ENCODE data around the gene GALNT2. TPM values are rescaled to one million over a fixed set of nuclear protein-coding genes. Genes with fewer than 3 reads are reported as not detected.

The GALNT2 gene
- total and polyA plus RNA-seq, 9 donors = 38.6 to 142 (median 83.7) TPM

DNA sequence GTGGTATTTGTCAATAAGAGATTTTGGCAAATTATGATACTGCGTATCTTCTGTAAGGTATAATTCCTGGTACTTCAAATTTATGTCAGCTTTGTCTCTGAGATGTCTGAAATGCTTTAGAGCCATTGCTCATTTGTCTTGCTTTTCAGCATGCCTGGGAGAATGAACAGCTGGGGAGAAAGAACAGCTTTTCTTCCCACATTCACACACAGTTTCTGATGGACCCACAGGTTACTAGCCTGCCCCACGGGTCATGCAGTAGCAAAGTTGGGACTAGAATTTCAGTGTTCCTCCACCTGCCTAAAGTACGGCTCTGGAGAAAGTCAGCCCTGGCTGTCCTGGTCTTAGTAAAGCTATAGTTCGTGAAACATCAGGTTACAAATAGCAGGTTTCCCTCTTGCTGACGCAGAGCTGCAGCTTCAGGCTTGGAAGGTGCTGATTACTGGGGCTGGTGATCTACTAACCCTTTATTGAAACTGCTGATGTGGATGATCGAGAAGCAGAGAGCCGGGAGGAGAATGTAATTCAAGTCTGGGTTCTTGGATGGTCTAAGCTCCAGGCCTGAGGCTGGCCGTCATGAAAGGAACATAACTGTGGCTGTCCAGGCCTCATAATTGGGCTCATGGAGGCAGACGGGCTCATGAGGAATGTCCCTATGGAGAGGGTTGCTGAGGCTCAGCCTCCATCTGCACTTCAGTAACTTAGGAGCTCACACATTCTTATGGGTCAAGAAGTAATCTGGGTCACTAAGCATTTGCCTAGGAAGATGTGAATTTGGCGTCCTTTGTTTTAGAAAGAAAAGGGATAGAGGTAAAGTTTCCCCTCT lies 12.4 kb downstream of the GALNT2 start:
- Histone ChIP-seq H3K9me3 (no peaks in the 10 kb centered on the region), H3K36me3 (no peaks in the 10 kb centered on the region), H3K27ac (no peak overlapping the region), H3K4me3 (no peak overlapping the region), H3K4me1 (ENCODE audit: insufficient read depth) (peaks cover 7% of the 10 kb centered on the region), H3K27me3 (no peaks in the 10 kb centered on the region)
- no peak for TF ChIP-seq POLR2A (IDR thresholded peaks at IDR 0.05)
- TF ChIP-seq EP300 (IDR thresholded peaks at IDR 0.05) = no peak
- TF ChIP-seq, protein P1, sequence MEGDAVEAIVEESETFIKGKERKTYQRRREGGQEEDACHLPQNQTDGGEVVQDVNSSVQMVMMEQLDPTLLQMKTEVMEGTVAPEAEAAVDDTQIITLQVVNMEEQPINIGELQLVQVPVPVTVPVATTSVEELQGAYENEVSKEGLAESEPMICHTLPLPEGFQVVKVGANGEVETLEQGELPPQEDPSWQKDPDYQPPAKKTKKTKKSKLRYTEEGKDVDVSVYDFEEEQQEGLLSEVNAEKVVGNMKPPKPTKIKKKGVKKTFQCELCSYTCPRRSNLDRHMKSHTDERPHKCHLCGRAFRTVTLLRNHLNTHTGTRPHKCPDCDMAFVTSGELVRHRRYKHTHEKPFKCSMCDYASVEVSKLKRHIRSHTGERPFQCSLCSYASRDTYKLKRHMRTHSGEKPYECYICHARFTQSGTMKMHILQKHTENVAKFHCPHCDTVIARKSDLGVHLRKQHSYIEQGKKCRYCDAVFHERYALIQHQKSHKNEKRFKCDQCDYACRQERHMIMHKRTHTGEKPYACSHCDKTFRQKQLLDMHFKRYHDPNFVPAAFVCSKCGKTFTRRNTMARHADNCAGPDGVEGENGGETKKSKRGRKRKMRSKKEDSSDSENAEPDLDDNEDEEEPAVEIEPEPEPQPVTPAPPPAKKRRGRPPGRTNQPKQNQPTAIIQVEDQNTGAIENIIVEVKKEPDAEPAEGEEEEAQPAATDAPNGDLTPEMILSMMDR (IDR thresholded peaks at IDR 0.05) = no peak
- intact Hi-C loops (cut with DNase I) = no loop called here
- DNase-seq = no peak
- WGBS, 3 donors = 90 to 93% (median 93%) methylated on average over 10 of the region's 10 CpGs

DNA sequence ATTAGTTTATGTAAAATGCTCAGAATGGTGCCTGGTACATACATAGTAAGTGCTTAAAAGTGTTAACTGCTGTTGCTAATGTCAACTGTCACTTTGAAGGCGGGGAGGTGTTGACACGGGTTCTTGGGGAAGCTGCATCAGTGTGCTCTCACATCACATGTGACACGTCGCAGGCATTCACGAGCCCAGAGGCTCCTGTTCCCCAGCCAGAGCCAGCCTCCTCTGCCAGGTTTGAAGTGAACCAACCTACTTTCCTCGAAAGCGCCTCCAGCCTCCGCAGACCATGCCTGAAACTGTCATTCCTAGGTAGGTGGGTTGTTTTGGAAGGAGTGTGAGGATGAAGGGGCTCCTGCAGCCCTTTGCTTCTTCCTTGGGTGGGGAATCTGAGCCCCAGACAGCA lies 13.8 kb downstream of the GALNT2 start:
- intact Hi-C loops (cut with DNase I) = no loop called here
- no peaks in the 10 kb centered on the region for H3K27me3 ChIP-seq
- peaks cover 14% of the 10 kb centered on the region for H3K4me1 ChIP-seq (ENCODE audit: insufficient read depth)
- WGBS, 3 donors = 92 to 95% (median 92%) methylated on average over 8 of the region's 8 CpGs
- no peak for TF ChIP-seq POLR2A (IDR thresholded peaks at IDR 0.05)
- TF ChIP-seq EP300 (IDR thresholded peaks at IDR 0.05) = no peak
- TF ChIP-seq, protein P1 (IDR thresholded peaks at IDR 0.05) = no peak
- H3K27ac ChIP-seq = no peak overlapping the region
- no peak overlapping the region for H3K4me3 ChIP-seq
- no peaks in the 10 kb centered on the region for H3K9me3 ChIP-seq
- H3K36me3 ChIP-seq = no peaks in the 10 kb centered on the region
- no peak for DNase-seq

DNA sequence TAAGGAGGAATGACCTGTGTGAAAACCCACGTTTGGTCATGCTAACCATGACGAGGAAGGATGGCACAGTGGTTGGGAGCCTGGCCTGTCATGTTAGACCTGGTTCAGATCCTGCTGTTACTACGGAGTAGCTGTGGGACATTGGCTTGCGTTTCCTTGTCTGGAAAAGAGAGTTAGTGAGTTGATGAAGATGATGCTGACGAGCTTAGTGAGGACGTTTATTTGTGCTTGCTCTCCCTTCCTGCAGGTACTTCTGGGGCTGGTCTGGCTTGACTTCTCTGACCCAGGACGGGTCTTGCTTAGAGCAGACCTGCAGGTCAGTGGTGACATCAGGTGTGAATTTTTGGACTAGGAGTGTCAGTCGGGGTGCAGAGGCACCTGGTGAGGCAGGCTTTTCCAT lies 14.7 kb downstream of the GALNT2 start:
- intact Hi-C loops (cut with DNase I) = no loop called here
- no peak for DNase-seq
- TF ChIP-seq EP300 (IDR thresholded peaks at IDR 0.05) = no peak
- TF ChIP-seq, protein P1 (IDR thresholded peaks at IDR 0.05) = no peak
- TF ChIP-seq POLR2A (IDR thresholded peaks at IDR 0.05) = no peak
- Histone ChIP-seq H3K9me3 (no peaks in the 10 kb centered on the region), H3K36me3 (no peaks in the 10 kb centered on the region), H3K27me3 (no peaks in the 10 kb centered on the region), H3K27ac (no peak overlapping the region), H3K4me3 (no peak overlapping the region), H3K4me1 (ENCODE audit: insufficient read depth) (peaks cover 18% of the 10 kb centered on the region)
- WGBS, 3 donors = 85 to 94% (median 93%) methylated on average over 8 of the region's 8 CpGs

DNA sequence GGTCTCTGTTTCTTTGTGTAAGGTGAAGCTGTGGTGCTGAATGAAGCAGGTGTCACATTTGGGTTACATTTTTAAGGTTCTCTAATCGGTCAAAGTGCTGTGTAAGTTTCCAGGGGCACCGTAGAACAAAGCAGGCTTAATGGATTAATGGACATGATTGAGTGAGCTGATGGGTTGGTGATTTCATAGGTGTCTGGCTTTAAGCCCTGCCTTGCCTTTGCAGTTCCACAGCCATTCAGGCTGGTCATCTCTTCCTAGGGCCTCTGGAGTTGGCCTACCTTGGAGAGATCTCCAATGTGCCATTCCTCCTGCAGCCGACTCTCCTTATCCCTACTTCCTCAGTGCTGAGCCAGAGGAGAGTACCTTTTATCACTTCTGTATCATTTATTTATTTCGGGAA lies 15.2 kb downstream of the GALNT2 start:
- Histone ChIP-seq H3K27ac (no peak overlapping the region), H3K4me1 (ENCODE audit: insufficient read depth) (peaks cover 20% of the 10 kb centered on the region), H3K36me3 (no peaks in the 10 kb centered on the region), H3K27me3 (no peaks in the 10 kb centered on the region), H3K4me3 (no peak overlapping the region), H3K9me3 (no peaks in the 10 kb centered on the region)
- TF ChIP-seq, protein P1 (IDR thresholded peaks at IDR 0.05) = no peak
- TF ChIP-seq EP300 (IDR thresholded peaks at IDR 0.05) (no peak), POLR2A (IDR thresholded peaks at IDR 0.05) (no peak)
- 91 to 94% (median 92%) methylated on average over 4 of the region's 4 CpGs for WGBS, 3 donors
- intact Hi-C loops (cut with DNase I) = no loop called here
- DNase-seq = no peak

Measured in ovary (tissue), 9 donors.